Activated T-helper 2 cell treated with anti-CD3 and anti-CD28 coated beads, Interferon-gamma antibody, Interleukin-2, Interleukin-4, amounts not matched to agents 10 μg/mL and 5 μg/mL and 100 μg/mL, durations not matched to agents 14 hours and 24 hours and 36 hours (primary cell): ENCODE results near the gene MALAT1. TPM values are rescaled to one million over a fixed set of nuclear protein-coding genes. Genes with fewer than 3 reads are reported as not detected.
A peak's percentile ranks its signal among the peaks of the same experiment; 100 is the strongest.

ENCODE experiments used
- DNase-seq: peaks from one replicate; pipeline ENCODE4 v3.0.0; 2021; ENCODE audit warnings: low spot score
- H3K27ac Mint-ChIP-seq: one replicate; pipeline ENCODE4 v1.8.0; 2021; ENCODE audit warnings: mixed read lengths
- H3K27me3 Mint-ChIP-seq: one replicate; pipeline ENCODE4 v1.8.0; 2021; ENCODE audit warnings: low read depth, mixed read lengths
- H3K36me3 Mint-ChIP-seq: one replicate; pipeline ENCODE4 v1.8.0; 2021; ENCODE audit warnings: low read depth, mixed read lengths
- H3K4me1 Mint-ChIP-seq: one replicate; pipeline ENCODE4 v1.8.0; 2021; ENCODE audit warnings: low read depth, mixed read lengths
- H3K4me3 Mint-ChIP-seq: one replicate; pipeline ENCODE4 v1.8.0; 2021; ENCODE audit warnings: low read depth, mild to moderate bottlenecking, moderate library complexity, mixed read lengths
- H3K9me3 Mint-ChIP-seq: one replicate; pipeline ENCODE4 v1.8.0; 2021; ENCODE audit warnings: mixed read lengths
- intact Hi-C: fragments of 100-400 bp; cut with micrococcal nuclease; formaldehyde crosslinking; loops from one replicate; pipeline ENCODE4 v1.15.1; 2023
- total RNA-seq: library from RNA; stranded (reverse); gene quantifications from 2 replicates; pipeline ENCODE4 v1.2.3, GENCODE V29; 2022

MALAT1 gene
- total RNA-seq, 1 donor from 2014 or later: 4,338 TPM

- Mint-ChIP-seq H3K27ac (peak overlapping the region; percentile 55), H3K27me3 (no peaks in the 10 kb centered on the region), H3K4me1 (peaks cover 30% of the 10 kb centered on the region)
These were observed 12.0 kb upstream of the MALAT1 start for GRCh38 chr11:65486570-65487466.

GRCh38 chr11:65487467-65488272 lies 11.2 kb upstream of the MALAT1 start:
- DNase-seq: no peak
- Mint-ChIP-seq H3K9me3 (no peaks in the 10 kb centered on the region), H3K4me1 (peaks cover 36% of the 10 kb centered on the region), H3K27ac (peak overlapping the region; percentile 55), H3K4me3 (no peak overlapping the region), H3K36me3 (no peaks in the 10 kb centered on the region), H3K27me3 (no peaks in the 10 kb centered on the region)
- intact Hi-C loops: no loop called here

More at GRCh38 chr11:65486570-65487466, 12.0 kb upstream of the MALAT1 start:
- intact Hi-C loops: no loop called here
- H3K36me3 Mint-ChIP-seq: no peaks in the 10 kb centered on the region
- no peak for DNase-seq
- no peak overlapping the region for H3K4me3 Mint-ChIP-seq
- no peaks in the 10 kb centered on the region for H3K9me3 Mint-ChIP-seq

- intact Hi-C loops: no loop called here
- H3K4me1 Mint-ChIP-seq: peaks cover 44% of the 10 kb centered on the region
- no peak for DNase-seq
These were observed 10.4 kb upstream of the MALAT1 start for GRCh38 chr11:65488273-65489034.

GRCh38 chr11:65489035-65489705 lies 9.7 kb upstream of the MALAT1 start:
- Mint-ChIP-seq H3K36me3 (no peaks in the 10 kb centered on the region), H3K9me3 (no peaks in the 10 kb centered on the region), H3K27me3 (no peaks in the 10 kb centered on the region), H3K27ac (no peak overlapping the region), H3K4me3 (no peak overlapping the region), H3K4me1 (peaks cover 46% of the 10 kb centered on the region)
- no peak for DNase-seq
- intact Hi-C loops: no loop called here

More at GRCh38 chr11:65488273-65489034, 10.4 kb upstream of the MALAT1 start:
- Mint-ChIP-seq H3K9me3 (no peaks in the 10 kb centered on the region), H3K27me3 (no peaks in the 10 kb centered on the region), H3K36me3 (no peaks in the 10 kb centered on the region), H3K4me3 (no peak overlapping the region), H3K27ac (peak overlapping the region; percentile 46)

GRCh38 chr11:65489706-65490320 lies 9.0 kb upstream of the MALAT1 start:
- no peaks in the 10 kb centered on the region for H3K27me3 Mint-ChIP-seq
- no peak overlapping the region for H3K27ac Mint-ChIP-seq
- intact Hi-C loops: loop anchor here (10.0 kb wide), 1 partner anchor 615 kb away; the partner anchor contains the start of gene EHD1
- H3K4me3 Mint-ChIP-seq: no peak overlapping the region
- DNase-seq: no peak
- no peaks in the 10 kb centered on the region for H3K36me3 Mint-ChIP-seq
- peaks cover 52% of the 10 kb centered on the region for H3K4me1 Mint-ChIP-seq
- no peaks in the 10 kb centered on the region for H3K9me3 Mint-ChIP-seq

- Mint-ChIP-seq H3K36me3 (no peaks in the 10 kb centered on the region), H3K4me3 (no peak overlapping the region), H3K9me3 (no peaks in the 10 kb centered on the region), H3K27ac (peak overlapping the region; percentile 46), H3K4me1 (peaks cover 53% of the 10 kb centered on the region), H3K27me3 (no peaks in the 10 kb centered on the region)
- no peak for DNase-seq
- intact Hi-C loops: loop anchor here (10.0 kb wide), 1 partner anchor 616 kb away; the partner anchor contains the start of gene EHD1
These were observed 7.7 kb upstream of the MALAT1 start for GRCh38 chr11:65491163-65491465.

GRCh38 chr11:65491614-65492386 lies 7.0 kb upstream of the MALAT1 start:
- Mint-ChIP-seq H3K4me1 (peaks cover 58% of the 10 kb centered on the region), H3K36me3 (no peaks in the 10 kb centered on the region), H3K27me3 (no peaks in the 10 kb centered on the region), H3K4me3 (peak overlapping the region; percentile 23), H3K27ac (peak overlapping the region; percentile 78), H3K9me3 (no peaks in the 10 kb centered on the region)
- intact Hi-C loops: loop anchor here (10.0 kb wide), 1 partner anchor 617 kb away; the partner anchor contains the start of gene EHD1
- DNase-seq: no peak

GRCh38 chr11:65492387-65492636 lies 6.5 kb upstream of the MALAT1 start:
- no peak for DNase-seq
- Mint-ChIP-seq H3K9me3 (no peaks in the 10 kb centered on the region), H3K4me3 (peak overlapping the region; percentile 23), H3K27me3 (no peaks in the 10 kb centered on the region), H3K4me1 (peaks cover 58% of the 10 kb centered on the region), H3K27ac (peak overlapping the region; percentile 78), H3K36me3 (no peaks in the 10 kb centered on the region)
- intact Hi-C loops: loop anchor here (10.0 kb wide), 1 partner anchor 618 kb away; the partner anchor contains the start of gene EHD1

- peaks cover 53% of the 10 kb centered on the region for H3K4me1 Mint-ChIP-seq
- no peaks in the 10 kb centered on the region for H3K36me3 Mint-ChIP-seq
- intact Hi-C loops: loop anchor here (10.0 kb wide), 1 partner anchor 618 kb away; the partner anchor contains the start of gene EHD1
- no peaks in the 10 kb centered on the region for H3K27me3 Mint-ChIP-seq
- peak overlapping the region; percentile 73 for H3K4me3 Mint-ChIP-seq
- peak overlapping the region; percentile 98 for H3K27ac Mint-ChIP-seq
- no peaks in the 10 kb centered on the region for H3K9me3 Mint-ChIP-seq
- no peak for DNase-seq
These were observed 6.0 kb upstream of the MALAT1 start for GRCh38 chr11:65492637-65493366.

- no peaks in the 10 kb centered on the region for H3K27me3 Mint-ChIP-seq
- no peak for DNase-seq
- H3K9me3 Mint-ChIP-seq: no peaks in the 10 kb centered on the region
- peaks cover 45% of the 10 kb centered on the region for H3K4me1 Mint-ChIP-seq
- H3K36me3 Mint-ChIP-seq: no peaks in the 10 kb centered on the region
- peak overlapping the region; percentile 98 for H3K27ac Mint-ChIP-seq
- intact Hi-C loops: loop anchor here (10.0 kb wide), 1 partner anchor 619 kb away; the partner anchor contains the start of gene EHD1
- peak overlapping the region; percentile 73 for H3K4me3 Mint-ChIP-seq
These were observed 5.3 kb upstream of the MALAT1 start for GRCh38 chr11:65493367-65494176.
